B cell (primary cell): ENCODE results near the gene FAM78B. TPM values are rescaled to one million over a fixed set of nuclear protein-coding genes. Genes with fewer than 3 reads are reported as not detected.

ENCODE experiments used
- ATAC-seq: fragments of 200-7000 bp; cut with Tn5 transposase; one replicate; pipeline ENCODE4 v1.10.0; 2021; ENCODE audit warnings: low read depth, mild to moderate bottlenecking, moderate number of reproducible peaks, moderate library complexity
- CTCF ChIA-PET: fragments of 350-600 bp; sonication (Branson Sonifier 250); formaldehyde crosslinking; loops from one replicate; lab custom pipeline; 2021; ENCODE audit warnings: antibody characterized with exemption, inconsistent platforms; lab: Charles Lee
- POLR2A ChIA-PET: fragments of 350-600 bp; sonication (Branson Sonifier 250); formaldehyde crosslinking; loops from one replicate; lab custom pipeline; 2021; ENCODE audit warnings: antibody characterized with exemption; lab: Charles Lee
- DNase-seq: peaks from one replicate; pipeline ENCODE4 v3.0.0; 2013
- H2AFZ ChIP-seq: 2 replicates; pipeline ENCODE4 v1.6.1; 2012; ENCODE audit warnings: mild to moderate bottlenecking, low read depth, low read length; ENCODE audit not compliant: insufficient read depth, poor library complexity, severe bottlenecking
- H3K27ac ChIP-seq, 2 donors: 1 replicate in 1 of 2; 2 replicates in 1 of 2; pipeline ENCODE4 v1.5.1; 2012 to 2013; ENCODE audit warnings: low read length in 2 of 2, mild to moderate bottlenecking in 2 of 2, moderate library complexity in 1 of 2
- H3K27me3 ChIP-seq, 4 experiments: fragments of 200-600 bp in 1 of 4; sonication (generic) in 1 of 4; replicated peaks in 1 of 4; 1 replicate in 2 of 4; 2 replicates in 2 of 4; pipeline versions ENCODE4 v1.6.1 to v1.7.0; 2013 to 2016; ENCODE audit warnings: low read length in 3 of 4, mild to moderate bottlenecking in 2 of 4, mixed read lengths in 1 of 4, moderate library complexity in 1 of 4; ENCODE audit not compliant: insufficient read depth in 4 of 4, control insufficient read depth in 3 of 4; ENCODE audit errors: control extremely low read depth in 1 of 4
- H3K36me3 ChIP-seq, 2 experiments: replicated peaks in 1 of 2; 1 replicate in 1 of 2; 2 replicates in 1 of 2; pipeline versions ENCODE4 v1.6.1 to v1.7.1; 2013; ENCODE audit warnings: low read length in 1 of 2; ENCODE audit not compliant: insufficient read depth in 2 of 2, control insufficient read depth in 1 of 2; ENCODE audit errors: control extremely low read depth in 1 of 2, extremely low read depth in 1 of 2
- H3K4me1 ChIP-seq, 2 donors: fragments of 200-600 bp in 1 of 2; sonication (generic) in 1 of 2; 1 replicate in 1 of 2; 2 replicates in 1 of 2; pipeline versions ENCODE4 v1.5.1 to v1.6.1; 2013 to 2017; ENCODE audit warnings: low read length in 2 of 2; ENCODE audit not compliant: control insufficient read depth in 2 of 2, insufficient read depth in 2 of 2
- H3K4me2 ChIP-seq: replicated peaks from 2 replicates; pipeline ENCODE3; 2012; ENCODE audit warnings: mild to moderate bottlenecking, low read depth, low read length; ENCODE audit not compliant: poor library complexity, severe bottlenecking
- H3K4me3 ChIP-seq, 5 experiments: fragments of 200-600 bp in 1 of 5; sonication (generic) in 1 of 5; 1 replicate in 3 of 5; 2 replicates in 2 of 5; pipeline versions ENCODE4 v1.5.1 to v1.7.0; 2011 to 2016; ENCODE audit warnings: low read length in 4 of 5, mild to moderate bottlenecking in 4 of 5, low read depth in 2 of 5, control low read depth in 1 of 5, moderate library complexity in 1 of 5; ENCODE audit not compliant: insufficient read depth in 1 of 5; ENCODE audit errors: control extremely low read depth in 1 of 5, extremely low read depth in 1 of 5
- H3K79me2 ChIP-seq: fragments of 200-600 bp; sonication (generic); one replicate; pipeline ENCODE4 v1.6.0; 2016; ENCODE audit warnings: low read length; ENCODE audit not compliant: control insufficient read depth, insufficient read depth
- H3K9ac ChIP-seq: fragments of 200-600 bp; sonication (generic); 2 replicates; pipeline ENCODE4 v1.6.1; 2017; ENCODE audit warnings: mild to moderate bottlenecking, low read length, moderate library complexity
- H3K9me3 ChIP-seq, 3 donors: one replicate each; pipeline versions ENCODE4 v1.6.1 to v1.7.1; 2013; ENCODE audit warnings: low read length in 2 of 3; ENCODE audit not compliant: control insufficient read depth in 2 of 3, insufficient read depth in 1 of 3; ENCODE audit errors: control extremely low read depth in 1 of 3
- H4K20me1 ChIP-seq: 2 replicates; pipeline ENCODE4 v1.6.0; 2012; ENCODE audit warnings: mild to moderate bottlenecking, low read length; ENCODE audit not compliant: insufficient read depth, control insufficient read depth, poor library complexity, severe bottlenecking
- H3K27ac Mint-ChIP-seq: one replicate; pipeline ENCODE4 v1.8.0; 2021; ENCODE audit warnings: mixed read lengths
- H3K27me3 Mint-ChIP-seq: one replicate; pipeline ENCODE4 v1.8.0; 2021; ENCODE audit warnings: mixed read lengths
- H3K4me1 Mint-ChIP-seq: one replicate; pipeline ENCODE4 v1.8.0; 2021; ENCODE audit warnings: mixed read lengths
- H3K4me3 Mint-ChIP-seq: one replicate; pipeline ENCODE4 v1.8.0; 2021; ENCODE audit warnings: mixed read lengths
- H3K9me3 Mint-ChIP-seq: one replicate; pipeline ENCODE4 v1.8.0; 2022; ENCODE audit warnings: mixed read lengths; ENCODE audit not compliant: insufficient read depth
- CTCF ChIP-seq: fragments of 200-600 bp; IDR thresholded peaks from one replicate; pipeline ENCODE4 v1.8.0; 2022; ENCODE audit warnings: antibody characterized with exemption, mild to moderate bottlenecking
- EZH2 ChIP-seq: IDR thresholded peaks from 2 replicates; pipeline ENCODE4 v1.6.1; 2012; ENCODE audit warnings: borderline replicate concordance, low read depth, mild to moderate bottlenecking, moderate library complexity, low read length; ENCODE audit not compliant: insufficient read depth, poor library complexity, severe bottlenecking
- WGBS: methylation state at CpG from one replicate; pipeline ENCODE4 v1.1.5; 2013; ENCODE audit warnings: missing lambda C conversion rate; ENCODE audit not compliant: insufficient coverage; 5-methylcytosine and 5-hydroxymethylcytosine counted together
- intact Hi-C: fragments of 100-400 bp; cut with micrococcal nuclease; formaldehyde crosslinking; loops from one replicate; pipeline ENCODE4 v1.10.0; 2022
- polyA plus RNA-seq: library from polyadenylated mRNA; depleted of rRNA; stranded (reverse); fragments of >200 nt; gene quantifications from 2 replicates; pipeline ENCODE4 v1.2.3, GENCODE V29; 2012
- total RNA-seq, 2 donors: library from RNA; stranded (reverse); fragments of 120-200 nt in 1 of 2; gene quantifications; 1 replicate in 1 of 2; 2 replicates in 1 of 2; pipeline versions ENCODE4 v1.2.3 to v1.2.4, GENCODE V29; 2013 to 2022

FAM78B gene
- total and polyA plus RNA-seq, 2 donors (not counting 1 experiment from before 2014, with no cell fraction given), result 0.22 to 0.81 TPM

GRCh38 chr1:166127003-166127402, 39.8 kb downstream of the FAM78B start:
- Histone ChIP-seq H3K4me2 (no peak overlapping the region), H3K4me3 (no peak overlapping the region), H3K79me2 (no peaks in the 10 kb centered on the region), H4K20me1 (no peaks in the 10 kb centered on the region), H3K36me3 (no peaks in the 10 kb centered on the region), H3K9ac (no peak overlapping the region), H3K27ac (no peak overlapping the region), H3K9me3 (no peaks in the 10 kb centered on the region), H3K27me3 (no peaks in the 10 kb centered on the region), H2AFZ (no peak overlapping the region), H3K4me1 (no peaks in the 10 kb centered on the region)
- no peak overlapping the region for H3K27ac Mint-ChIP-seq
- DNase-seq (no peak), ATAC-seq (no peak)
- H3K4me3 Mint-ChIP-seq, result no peak overlapping the region
- WGBS, result no CpG with 5 or more reads among the region's 1 CpG
- POLR2A ChIA-PET, result no interaction called here
- TF ChIP-seq CTCF (no peak), EZH2 (no peak)
- CTCF ChIA-PET, result no interaction called here
- intact Hi-C loops, result no loop called here
- peaks cover 4% of the 10 kb centered on the region for H3K27me3 Mint-ChIP-seq
- peaks cover 4% of the 10 kb centered on the region for H3K4me1 Mint-ChIP-seq
- H3K9me3 Mint-ChIP-seq, result no peaks in the 10 kb centered on the region

GRCh38 chr1:166122873-166123466, 43.8 kb downstream of the FAM78B start:
- 88% methylated on average over 5 of the region's 8 CpGs for WGBS
- CTCF ChIA-PET, result no interaction called here
- Mint-ChIP-seq H3K4me1 (peaks cover 4% of the 10 kb centered on the region), H3K9me3 (no peaks in the 10 kb centered on the region), H3K27me3 (peaks cover 15% of the 10 kb centered on the region), H3K27ac (no peak overlapping the region), H3K4me3 (no peak overlapping the region)
- H3K4me3 ChIP-seq, result no peak overlapping the region
- no peak overlapping the region for H3K4me2 ChIP-seq
- intact Hi-C loops, result no loop called here
- TF ChIP-seq CTCF, result no peak
- no peak for TF ChIP-seq EZH2
- H3K27ac ChIP-seq, result no peak overlapping the region
- ATAC-seq (no peak), DNase-seq (no peak)
- POLR2A ChIA-PET, result no interaction called here
- H2AFZ ChIP-seq, result no peak overlapping the region
- no peak overlapping the region for H3K9ac ChIP-seq
- H3K79me2 ChIP-seq, result no peaks in the 10 kb centered on the region
- no peaks in the 10 kb centered on the region for H3K9me3 ChIP-seq
- no peaks in the 10 kb centered on the region for H3K36me3 ChIP-seq
- no peaks in the 10 kb centered on the region for H4K20me1 ChIP-seq
- H3K27me3 ChIP-seq, result no peaks in the 10 kb centered on the region
- no peaks in the 10 kb centered on the region for H3K4me1 ChIP-seq
